SJSA1 (cell line): ENCODE measurements around the gene ST6GALNAC5. TPM values are rescaled to one million over a fixed set of nuclear protein-coding genes. Genes with fewer than 3 reads are reported as not detected.
A peak's percentile ranks its signal among the peaks of the same experiment; 100 is the strongest.

ENCODE experiments used
- DNase-seq, 2 experiments: peaks; one replicate each; pipeline ENCODE4 v3.0.0-alpha.2; 2015 to 2020; ENCODE audit warnings: low spot score in 2 of 2, low read depth in 1 of 2
- H3K27ac ChIP-seq: fragments of 250-450 bp; sonication (Bioruptor Pico); 2 replicates; pipeline ENCODE4 v1.5.1; 2020; ENCODE audit warnings: mild to moderate bottlenecking, moderate library complexity
- H3K27me3 ChIP-seq: fragments of 250-450 bp; sonication (Bioruptor Pico); replicated peaks from 2 replicates; pipeline ENCODE4 v1.5.1; 2020; ENCODE audit warnings: mild to moderate bottlenecking, moderate library complexity
- H3K36me3 ChIP-seq: fragments of 250-450 bp; sonication (Bioruptor Pico); 2 replicates; pipeline ENCODE4 v1.5.1; 2020; ENCODE audit warnings: mild to moderate bottlenecking
- H3K4me1 ChIP-seq: fragments of 250-450 bp; sonication (Bioruptor Pico); replicated peaks from 2 replicates; pipeline ENCODE4 v1.6.1; 2021; ENCODE audit warnings: mild to moderate bottlenecking
- H3K4me3 ChIP-seq: fragments of 250-450 bp; sonication (Bioruptor Pico); 2 replicates; pipeline ENCODE4 v1.5.1; 2020; ENCODE audit warnings: mild to moderate bottlenecking
- H3K9me3 ChIP-seq: fragments of 250-450 bp; sonication (Bioruptor Pico); replicated peaks from 2 replicates; pipeline ENCODE4 v1.5.1; 2020; ENCODE audit warnings: mild to moderate bottlenecking
- total RNA-seq: library from RNA; depleted of rRNA; stranded (reverse); fragments of >200 nt; shearing (Covaris generic); gene quantifications from 2 replicates; pipeline ENCODE4 v1.2.3, GENCODE V29; 2014

ST6GALNAC5 gene
- total RNA-seq, 1 experiment from 2014 or later = not detected

GRCh38 chr1:76854255-76854654 lies 13.0 kb upstream of the ST6GALNAC5 start:
- no peak overlapping the region for H3K27ac ChIP-seq
- H3K4me3 ChIP-seq = no peak overlapping the region
- peaks cover 16% of the 10 kb centered on the region for H3K27me3 ChIP-seq
- no peak for DNase-seq
- no peaks in the 10 kb centered on the region for H3K9me3 ChIP-seq
- H3K4me1 ChIP-seq = no peaks in the 10 kb centered on the region
- H3K36me3 ChIP-seq = no peaks in the 10 kb centered on the region

- Histone ChIP-seq H3K36me3 (no peaks in the 10 kb centered on the region), H3K4me1 (no peaks in the 10 kb centered on the region), H3K27me3 (peaks cover 16% of the 10 kb centered on the region), H3K9me3 (no peaks in the 10 kb centered on the region), H3K27ac (no peak overlapping the region), H3K4me3 (no peak overlapping the region)
- no peak for DNase-seq
These were observed 11.2 kb upstream of the ST6GALNAC5 start for GRCh38 chr1:76856104-76856503.

- no peaks in the 10 kb centered on the region for H3K36me3 ChIP-seq
- no peaks in the 10 kb centered on the region for H3K4me1 ChIP-seq
- DNase-seq = no peak
- no peaks in the 10 kb centered on the region for H3K9me3 ChIP-seq
- H3K27ac ChIP-seq = no peak overlapping the region
- peaks cover 18% of the 10 kb centered on the region for H3K27me3 ChIP-seq
- H3K4me3 ChIP-seq = no peak overlapping the region
These were observed 10.1 kb upstream of the ST6GALNAC5 start for GRCh38 chr1:76857138-76857537.

GRCh38 chr1:76857973-76858372 lies 9.3 kb upstream of the ST6GALNAC5 start:
- H3K27ac ChIP-seq = no peak overlapping the region
- H3K27me3 ChIP-seq = peaks cover 20% of the 10 kb centered on the region
- no peak for DNase-seq
- H3K9me3 ChIP-seq = no peaks in the 10 kb centered on the region
- H3K4me3 ChIP-seq = no peak overlapping the region
- no peaks in the 10 kb centered on the region for H3K36me3 ChIP-seq
- H3K4me1 ChIP-seq = no peaks in the 10 kb centered on the region

GRCh38 chr1:76861149-76861548 lies 6.1 kb upstream of the ST6GALNAC5 start:
- H3K4me3 ChIP-seq = no peak overlapping the region
- H3K36me3 ChIP-seq = no peaks in the 10 kb centered on the region
- no peaks in the 10 kb centered on the region for H3K9me3 ChIP-seq
- H3K4me1 ChIP-seq = no peaks in the 10 kb centered on the region
- no peak overlapping the region for H3K27ac ChIP-seq
- peaks cover 27% of the 10 kb centered on the region for H3K27me3 ChIP-seq
- no peak for DNase-seq

- Histone ChIP-seq H3K27ac (no peak overlapping the region), H3K36me3 (no peaks in the 10 kb centered on the region), H3K4me1 (peaks cover 1% of the 10 kb centered on the region), H3K9me3 (no peaks in the 10 kb centered on the region), H3K4me3 (no peak overlapping the region), H3K27me3 (peaks cover 35% of the 10 kb centered on the region)
- no peak for DNase-seq
These were observed 4.8 kb upstream of the ST6GALNAC5 start for GRCh38 chr1:76862447-76862846.

- Histone ChIP-seq H3K4me1 (peaks cover 14% of the 10 kb centered on the region), H3K27ac (no peak overlapping the region), H3K9me3 (no peaks in the 10 kb centered on the region), H3K36me3 (no peaks in the 10 kb centered on the region), H3K4me3 (no peak overlapping the region), H3K27me3 (peaks cover 50% of the 10 kb centered on the region)
- no peak for DNase-seq
These were observed 2.9 kb upstream of the ST6GALNAC5 start for GRCh38 chr1:76864383-76864782.

- Histone ChIP-seq H3K9me3 (no peaks in the 10 kb centered on the region), H3K4me3 (no peak overlapping the region), H3K27ac (no peak overlapping the region), H3K4me1 (peaks cover 14% of the 10 kb centered on the region), H3K36me3 (no peaks in the 10 kb centered on the region), H3K27me3 (peaks cover 65% of the 10 kb centered on the region)
- no peak for DNase-seq
These were observed 1.5 kb upstream of the ST6GALNAC5 start for GRCh38 chr1:76865696-76866286.

- Histone ChIP-seq H3K36me3 (no peaks in the 10 kb centered on the region), H3K27ac (no peak overlapping the region), H3K9me3 (no peaks in the 10 kb centered on the region), H3K4me3 (no peak overlapping the region), H3K4me1 (peaks cover 14% of the 10 kb centered on the region), H3K27me3 (peaks cover 70% of the 10 kb centered on the region)
- no peak for DNase-seq
These were observed 714 bp upstream of the ST6GALNAC5 start for GRCh38 chr1:76866566-76866965.

GRCh38 chr1:76868154-76868882 lies 1.0 kb downstream of the ST6GALNAC5 start:
- DNase-seq = peak in 1 of 2 experiments; percentile 21
- no peak overlapping the region for H3K27ac ChIP-seq
- peaks cover 68% of the 10 kb centered on the region for H3K27me3 ChIP-seq

GRCh38 chr1:76868916-76869315 lies 1.6 kb downstream of the ST6GALNAC5 start:
- no peak overlapping the region for H3K27ac ChIP-seq

More at GRCh38 chr1:76868154-76868882, 1.0 kb downstream of the ST6GALNAC5 start:
- Histone ChIP-seq H3K9me3 (no peaks in the 10 kb centered on the region), H3K4me1 (peaks cover 14% of the 10 kb centered on the region), H3K36me3 (no peaks in the 10 kb centered on the region), H3K4me3 (no peak overlapping the region)

GRCh38 chr1:76870037-76870436 lies 2.8 kb downstream of the ST6GALNAC5 start:
- Histone ChIP-seq H3K9me3 (no peaks in the 10 kb centered on the region), H3K36me3 (no peaks in the 10 kb centered on the region), H3K4me3 (no peak overlapping the region), H3K27me3 (peaks cover 62% of the 10 kb centered on the region), H3K27ac (no peak overlapping the region), H3K4me1 (peaks cover 14% of the 10 kb centered on the region)
- DNase-seq = no peak

More at GRCh38 chr1:76868916-76869315, 1.6 kb downstream of the ST6GALNAC5 start:
- no peak for DNase-seq
- H3K9me3 ChIP-seq = no peaks in the 10 kb centered on the region
- no peak overlapping the region for H3K4me3 ChIP-seq
- peaks cover 68% of the 10 kb centered on the region for H3K27me3 ChIP-seq
- peaks cover 14% of the 10 kb centered on the region for H3K4me1 ChIP-seq
- no peaks in the 10 kb centered on the region for H3K36me3 ChIP-seq

GRCh38 chr1:76871355-76871974 lies 4.2 kb downstream of the ST6GALNAC5 start:
- DNase-seq = no peak
- no peaks in the 10 kb centered on the region for H3K36me3 ChIP-seq
- no peaks in the 10 kb centered on the region for H3K9me3 ChIP-seq
- H3K27ac ChIP-seq = no peak overlapping the region
- H3K4me3 ChIP-seq = no peak overlapping the region
- peaks cover 51% of the 10 kb centered on the region for H3K27me3 ChIP-seq
- peaks cover 14% of the 10 kb centered on the region for H3K4me1 ChIP-seq

GRCh38 chr1:76872944-76873343 lies 5.7 kb downstream of the ST6GALNAC5 start:
- DNase-seq = no peak
- Histone ChIP-seq H3K4me3 (no peak overlapping the region), H3K27me3 (peaks cover 36% of the 10 kb centered on the region), H3K36me3 (no peaks in the 10 kb centered on the region), H3K9me3 (no peaks in the 10 kb centered on the region), H3K27ac (no peak overlapping the region), H3K4me1 (peaks cover 7% of the 10 kb centered on the region)
